WI38 (cell line): ENCODE data around the gene CBR1.

Experiments
- H3K4me3 ChIP-seq: 2 replicates; pipeline ENCODE4 v1.5.1; 2011; ENCODE audit warnings: low read depth, mild to moderate bottlenecking, control low read depth, low read length
- TF ChIP-seq, protein P1 (sequence below): IDR thresholded peaks from 2 replicates; pipeline ENCODE4 v1.5.1; 2012; ENCODE audit warnings: low read depth, mild to moderate bottlenecking, control low read depth, low read length

CBR1 gene

DNA sequence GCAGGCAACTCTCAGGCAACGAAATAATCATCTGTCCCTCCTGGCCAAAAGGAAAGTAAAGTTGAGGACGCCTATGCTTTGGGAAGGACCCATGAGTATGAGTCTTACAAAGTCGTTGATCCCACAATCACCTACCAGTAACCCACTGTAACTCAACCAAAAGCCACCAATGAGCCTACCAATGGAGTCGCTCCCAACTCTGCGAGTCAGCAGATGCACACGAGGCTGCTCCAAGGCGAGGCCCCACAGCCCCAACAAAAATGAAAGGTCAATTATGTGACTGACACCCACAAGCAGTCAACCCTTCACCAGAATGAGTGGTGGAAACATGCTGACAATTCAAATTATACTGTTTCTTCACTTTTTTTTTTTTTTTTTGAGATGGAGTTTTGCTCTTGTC, 21.5 kb upstream of the CBR1 start:
- H3K4me3 ChIP-seq: no peak overlapping the region
- TF ChIP-seq, protein P1, sequence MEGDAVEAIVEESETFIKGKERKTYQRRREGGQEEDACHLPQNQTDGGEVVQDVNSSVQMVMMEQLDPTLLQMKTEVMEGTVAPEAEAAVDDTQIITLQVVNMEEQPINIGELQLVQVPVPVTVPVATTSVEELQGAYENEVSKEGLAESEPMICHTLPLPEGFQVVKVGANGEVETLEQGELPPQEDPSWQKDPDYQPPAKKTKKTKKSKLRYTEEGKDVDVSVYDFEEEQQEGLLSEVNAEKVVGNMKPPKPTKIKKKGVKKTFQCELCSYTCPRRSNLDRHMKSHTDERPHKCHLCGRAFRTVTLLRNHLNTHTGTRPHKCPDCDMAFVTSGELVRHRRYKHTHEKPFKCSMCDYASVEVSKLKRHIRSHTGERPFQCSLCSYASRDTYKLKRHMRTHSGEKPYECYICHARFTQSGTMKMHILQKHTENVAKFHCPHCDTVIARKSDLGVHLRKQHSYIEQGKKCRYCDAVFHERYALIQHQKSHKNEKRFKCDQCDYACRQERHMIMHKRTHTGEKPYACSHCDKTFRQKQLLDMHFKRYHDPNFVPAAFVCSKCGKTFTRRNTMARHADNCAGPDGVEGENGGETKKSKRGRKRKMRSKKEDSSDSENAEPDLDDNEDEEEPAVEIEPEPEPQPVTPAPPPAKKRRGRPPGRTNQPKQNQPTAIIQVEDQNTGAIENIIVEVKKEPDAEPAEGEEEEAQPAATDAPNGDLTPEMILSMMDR: no peak

DNA sequence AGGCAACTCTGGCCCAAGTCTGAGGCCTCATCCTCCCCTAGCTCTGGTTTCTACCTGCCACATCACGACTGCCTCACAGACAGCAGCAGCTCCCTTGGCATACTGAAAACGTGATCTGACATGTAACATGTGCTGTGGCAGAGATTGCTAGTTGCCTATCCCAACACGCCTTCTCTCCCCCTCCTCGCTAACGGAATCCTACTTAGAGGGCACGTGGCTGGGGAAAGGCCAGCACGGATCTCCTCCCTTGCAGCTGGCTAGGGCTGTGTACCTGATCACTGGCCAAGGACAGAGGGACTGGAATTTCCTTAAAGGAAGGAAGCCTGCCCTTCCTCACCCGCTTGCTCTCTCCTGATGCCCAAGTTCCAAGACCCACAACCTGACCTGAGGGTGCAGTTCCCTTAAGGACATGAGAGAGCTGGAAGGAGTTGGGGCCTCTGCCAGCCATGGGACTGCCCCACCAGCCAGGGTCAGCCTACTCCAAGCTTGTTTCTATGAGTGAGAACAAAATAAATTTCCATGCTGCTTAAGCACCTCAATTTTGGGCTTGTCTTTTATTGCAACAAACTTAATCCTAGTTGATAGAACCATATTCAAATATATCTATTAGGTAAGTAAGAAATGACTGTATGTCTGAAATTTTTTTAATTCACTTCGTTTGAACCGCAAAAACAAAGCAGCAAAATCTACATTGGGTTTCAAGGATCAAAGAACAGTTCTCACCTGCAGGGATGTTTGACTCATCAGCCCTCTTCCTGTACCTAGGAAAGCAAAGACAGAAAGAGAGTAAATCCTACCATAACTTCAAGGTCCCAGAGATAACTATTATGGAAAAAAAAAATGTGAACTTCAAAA, 16.7 kb upstream of the CBR1 start:
- TF ChIP-seq, protein P1: no peak
- no peak overlapping the region for H3K4me3 ChIP-seq

DNA sequence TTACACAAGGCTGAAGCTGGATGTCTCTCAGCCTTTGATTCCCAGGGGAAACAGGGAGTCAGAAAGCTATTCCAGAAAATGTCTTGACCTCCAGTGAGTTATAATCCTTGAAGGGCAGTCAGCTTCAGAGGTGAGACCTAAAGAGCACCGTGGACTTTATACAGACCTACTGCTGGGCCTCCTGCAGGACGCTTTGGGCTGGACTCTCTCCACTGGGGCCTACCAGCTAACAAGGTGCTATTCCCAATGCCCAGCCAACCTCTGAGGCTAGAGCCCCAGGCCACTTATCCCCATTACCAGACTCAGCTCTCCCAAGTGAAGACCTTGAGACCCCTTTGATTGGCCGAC, 16.1 kb upstream of the CBR1 start:
- no peak overlapping the region for H3K4me3 ChIP-seq
- TF ChIP-seq, protein P1: no peak

DNA sequence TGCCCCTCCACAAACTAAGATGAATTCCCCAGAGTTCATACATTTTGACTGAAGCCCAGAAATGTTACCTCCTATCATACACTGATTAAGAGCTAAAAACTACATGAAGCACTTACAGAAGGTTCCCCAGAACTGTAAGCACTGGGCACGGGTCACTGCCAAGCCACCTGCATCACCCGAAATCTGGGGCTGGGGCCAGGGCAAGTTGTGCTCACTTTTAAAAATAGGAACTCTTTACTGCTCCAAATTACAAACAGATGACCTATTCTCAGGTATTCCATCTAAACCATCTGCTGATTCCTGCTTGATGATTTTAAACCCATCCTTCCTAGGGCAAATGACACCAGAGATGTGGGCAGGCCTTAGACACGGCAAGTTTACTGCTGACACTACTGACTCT, 14.3 kb upstream of the CBR1 start:
- TF ChIP-seq, protein P1: no peak
- H3K4me3 ChIP-seq: no peak overlapping the region

DNA sequence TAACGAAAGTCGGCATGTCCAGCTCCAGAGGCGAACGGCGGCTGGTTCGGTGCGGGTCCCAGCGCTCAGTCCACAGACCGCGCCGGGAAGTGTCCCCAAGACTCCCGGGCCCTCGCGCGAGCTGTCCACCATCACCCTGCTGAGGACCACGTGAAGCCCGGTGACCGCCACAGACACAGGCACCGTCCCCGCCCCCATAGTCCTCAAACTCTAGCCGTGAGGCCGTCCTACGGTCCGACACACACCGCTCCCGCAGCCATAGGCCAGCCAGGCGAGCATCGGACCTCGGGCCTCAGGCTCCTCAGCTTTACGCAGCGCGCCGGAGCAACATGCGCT, 10.0 kb upstream of the CBR1 start:
- H3K4me3 ChIP-seq: peak overlapping the region; percentile 77
- TF ChIP-seq, protein P1: no peak

DNA sequence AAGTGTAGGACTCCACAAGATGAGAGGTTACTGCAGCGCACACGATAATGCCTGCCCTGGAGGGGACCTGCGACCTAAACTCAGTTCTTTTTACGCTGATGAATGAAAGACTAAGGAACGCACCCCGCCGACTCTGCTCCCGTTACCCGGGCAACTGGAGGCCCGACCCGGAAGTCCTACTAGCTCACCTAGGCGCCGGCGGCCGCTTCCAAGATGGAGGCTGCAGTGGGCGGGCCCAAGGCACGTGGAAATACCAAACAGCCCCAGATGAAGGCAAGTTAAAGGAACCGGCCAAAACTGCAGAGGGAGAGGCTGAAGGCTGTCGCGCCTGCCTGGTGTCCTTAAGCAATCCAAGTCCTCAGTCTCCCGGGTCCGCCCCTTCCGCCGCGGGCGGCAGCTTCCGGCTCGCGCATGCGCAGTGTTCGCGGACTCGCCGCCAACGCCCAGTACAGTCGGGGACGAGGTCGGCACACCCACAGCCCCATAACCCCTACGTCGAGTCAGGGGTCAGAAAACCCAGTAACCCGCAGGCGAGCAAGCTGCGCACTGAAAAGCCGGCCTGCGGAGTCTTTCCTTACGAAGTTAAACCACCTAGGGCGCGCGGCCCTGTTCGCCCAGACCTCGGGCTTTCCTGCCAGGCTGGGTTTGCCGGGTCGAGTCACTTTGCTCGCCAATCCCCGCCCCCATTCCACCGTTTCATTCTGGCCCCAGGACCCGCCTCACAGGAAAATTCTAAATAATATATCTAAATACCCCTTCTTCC, 9.5 kb upstream of the CBR1 start, which contains the start of gene SETD4:
SETD4 (minus strand) TSS at position 368 of the 763 bp plus-strand sequence. CDS start 1,638 bp downstream, outside the sequence.
- TF ChIP-seq, protein P1: no peak
- H3K4me3 ChIP-seq: peak within 1 kb of the TSS; percentile 77

DNA sequence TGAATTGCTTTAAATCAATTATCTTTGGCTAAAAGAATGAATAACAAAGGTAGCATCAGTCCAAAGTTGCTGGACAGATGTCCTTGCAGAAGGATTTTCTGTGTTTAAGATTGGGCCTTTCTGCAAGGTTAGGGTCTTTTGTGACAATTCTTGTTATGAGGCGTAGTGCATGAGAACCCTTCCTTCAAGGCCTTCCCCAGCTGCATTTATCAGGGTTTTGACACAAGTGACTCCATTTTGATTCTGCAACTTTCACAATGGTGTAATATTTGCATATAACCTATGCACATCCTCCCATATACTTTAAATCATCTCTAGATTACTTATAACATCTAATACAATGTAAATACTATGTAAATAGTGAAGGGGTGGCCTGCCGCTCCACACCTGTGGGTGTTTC, 8.4 kb upstream of the CBR1 start:
- no peak overlapping the region for H3K4me3 ChIP-seq
- TF ChIP-seq, protein P1: no peak
